NCI-H2196 treated with DMSO at 0.1 percent for 48 hours (cell line): ENCODE measurements around the gene TCF7L1.
A peak's percentile ranks its signal among the peaks of the same experiment; 100 is the strongest.

Source experiments
- DNase-seq: peaks from one replicate; lab custom pipeline; 2025; ENCODE audit not compliant: unreplicated experiment; lab: John Stamatoyannopoulos, UW

TCF7L1 gene

DNA sequence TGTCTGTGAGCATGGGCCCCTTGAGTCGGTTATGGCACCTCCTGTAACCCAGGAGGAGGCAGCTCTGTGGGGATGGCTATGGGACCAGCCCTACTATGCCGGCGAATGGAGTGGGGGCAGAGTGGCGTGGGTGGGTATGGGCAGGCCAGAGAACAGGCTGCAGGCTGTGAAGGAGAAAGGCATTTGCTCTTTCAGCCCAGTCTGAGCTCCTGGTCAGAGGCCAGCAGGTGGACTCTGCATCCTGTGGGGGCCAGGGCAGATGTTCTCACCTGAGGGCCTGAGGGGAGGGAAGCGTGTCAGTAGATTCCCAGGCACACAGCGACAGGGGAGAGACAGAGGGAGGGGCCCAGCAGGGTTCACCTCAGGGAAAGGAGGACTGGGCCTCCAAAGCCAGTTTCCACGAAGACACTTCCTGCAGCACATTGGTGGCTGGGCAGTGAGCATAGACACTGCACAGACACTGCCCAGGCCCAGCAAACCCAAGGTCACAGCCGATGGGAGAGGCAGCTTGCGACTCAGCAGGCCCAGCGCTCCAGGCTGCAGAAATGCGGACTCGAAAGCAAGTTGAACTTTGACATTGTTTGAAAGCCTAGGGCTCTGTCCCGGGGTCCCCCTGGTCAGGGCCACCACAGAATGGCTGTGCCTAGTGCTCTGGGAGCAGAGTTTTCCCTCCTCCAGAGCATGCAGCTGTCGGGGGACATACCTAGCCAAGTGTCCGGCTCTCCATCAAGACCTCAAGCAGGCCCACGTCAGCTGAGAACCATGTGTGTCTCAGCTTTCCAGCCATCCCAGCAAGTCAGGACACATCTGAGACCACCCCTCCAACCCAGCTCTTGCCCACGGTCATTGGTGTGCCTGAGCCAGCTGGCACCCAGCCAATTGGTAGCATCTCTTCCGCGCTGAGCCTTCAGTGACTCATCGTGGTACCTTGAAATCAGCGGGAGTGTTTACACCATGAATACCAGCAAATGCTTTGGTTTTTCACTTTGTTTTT is 140.8 kb downstream of the TCF7L1 start:
- no peak for DNase-seq

DNA sequence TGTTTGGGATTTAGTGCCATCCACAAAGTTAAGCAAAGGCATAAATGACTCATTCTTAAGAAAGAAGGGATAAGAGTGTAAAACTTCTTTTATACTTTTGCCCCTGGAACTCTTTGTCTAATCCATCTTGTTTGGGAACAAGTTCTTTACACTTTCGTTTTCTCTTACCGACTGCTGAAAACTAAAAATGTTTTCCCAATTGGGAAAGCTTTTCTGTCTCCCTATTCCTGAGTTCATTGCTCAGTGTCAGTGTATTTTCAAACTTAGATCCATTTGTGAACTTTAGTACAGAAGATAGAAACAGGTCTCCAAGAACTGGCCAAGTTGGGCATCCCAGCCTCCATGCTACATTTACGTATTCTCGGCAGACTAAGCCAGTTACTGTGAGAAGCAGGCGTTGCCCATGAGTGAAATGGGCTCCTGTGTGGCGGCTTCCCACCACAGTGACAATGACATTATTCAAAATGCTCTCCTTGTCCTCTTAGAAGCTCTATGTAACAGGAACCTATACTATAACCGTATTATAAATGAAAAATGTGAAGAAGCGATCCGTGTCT is 142.9 kb downstream of the TCF7L1 start:
- DNase-seq = no peak

DNA sequence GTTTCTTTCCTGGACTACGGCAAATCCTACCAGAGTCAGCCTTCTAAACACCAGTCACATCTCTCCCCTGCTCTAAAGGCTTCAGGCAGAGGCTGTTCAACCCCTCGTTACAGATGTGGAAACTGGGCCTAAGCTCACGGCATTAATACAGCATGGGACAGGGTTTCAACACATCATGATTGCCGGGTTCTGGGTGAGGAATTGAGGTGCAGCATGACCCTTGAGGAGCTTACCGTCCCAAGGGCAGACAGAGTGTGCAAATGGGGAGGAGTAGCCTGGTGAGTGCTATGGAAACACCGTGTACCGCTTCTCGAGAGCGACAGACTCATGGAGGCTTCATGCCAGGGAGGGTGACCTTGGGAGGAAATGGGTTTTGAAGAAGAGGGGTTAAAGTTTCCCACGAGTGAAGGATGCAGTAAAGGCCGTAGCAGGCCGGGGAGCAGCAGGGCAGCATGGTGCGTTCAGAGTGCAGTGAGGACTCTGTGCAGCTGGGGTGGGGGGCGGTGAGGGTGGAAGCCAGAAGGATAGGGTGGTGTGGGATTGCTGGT is 143.5 kb downstream of the TCF7L1 start:
- DNase-seq = no peak

DNA sequence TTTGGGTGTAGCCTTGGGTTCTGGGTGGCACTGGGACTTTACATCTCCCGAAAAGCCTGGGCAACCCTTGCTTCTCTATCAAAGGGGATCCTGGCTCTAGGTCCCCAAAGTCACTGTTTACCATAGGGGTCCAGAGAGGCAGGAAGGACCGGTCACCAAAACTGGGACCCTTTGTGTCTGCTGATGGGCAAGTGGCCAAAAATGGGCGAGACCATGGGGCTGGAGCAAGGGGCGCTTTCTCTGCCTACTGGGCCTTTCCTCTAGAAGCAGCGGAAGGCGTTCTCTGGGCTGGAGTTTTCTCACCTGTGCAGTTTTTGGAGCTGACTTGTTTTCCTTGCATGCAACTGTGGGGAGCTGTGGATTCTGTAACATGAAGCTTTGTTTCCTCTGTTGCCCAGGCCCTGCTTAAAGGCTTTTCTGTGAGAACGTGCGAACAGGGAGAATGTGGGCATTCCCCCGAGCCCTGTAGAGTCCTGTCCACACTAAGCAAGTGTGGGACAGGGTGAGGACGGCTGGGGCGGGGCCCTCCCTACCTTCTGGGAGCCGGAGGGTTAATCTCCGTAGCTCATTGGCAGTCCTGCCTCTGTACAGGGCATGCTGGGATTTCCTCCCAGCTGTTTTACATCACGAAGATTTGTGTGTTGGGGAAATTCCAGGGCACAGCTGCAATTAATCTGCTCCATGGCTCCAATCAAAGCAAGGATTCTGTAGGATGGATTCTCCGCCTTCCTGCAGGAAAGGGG is 144.4 kb downstream of the TCF7L1 start:
- DNase-seq = no peak

DNA sequence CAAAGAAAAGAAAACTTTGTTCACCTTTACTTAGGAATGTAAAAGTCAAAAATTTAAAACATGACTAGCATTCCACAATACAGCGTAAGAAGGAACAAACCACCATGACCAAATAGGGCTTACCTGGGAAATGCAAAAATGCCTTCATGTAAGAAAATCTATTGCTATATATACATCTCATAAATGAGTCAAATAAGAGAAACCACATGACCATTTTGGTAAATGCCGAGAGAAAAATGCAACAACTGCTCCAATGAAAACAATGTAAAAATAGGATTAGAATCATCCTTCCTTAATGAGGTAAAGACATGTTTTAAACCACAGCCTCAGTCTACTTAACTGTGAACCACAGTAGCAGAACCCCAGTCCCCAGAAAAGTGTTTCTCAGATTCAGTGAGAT is 145.2 kb downstream of the TCF7L1 start:
- no peak for DNase-seq

DNA sequence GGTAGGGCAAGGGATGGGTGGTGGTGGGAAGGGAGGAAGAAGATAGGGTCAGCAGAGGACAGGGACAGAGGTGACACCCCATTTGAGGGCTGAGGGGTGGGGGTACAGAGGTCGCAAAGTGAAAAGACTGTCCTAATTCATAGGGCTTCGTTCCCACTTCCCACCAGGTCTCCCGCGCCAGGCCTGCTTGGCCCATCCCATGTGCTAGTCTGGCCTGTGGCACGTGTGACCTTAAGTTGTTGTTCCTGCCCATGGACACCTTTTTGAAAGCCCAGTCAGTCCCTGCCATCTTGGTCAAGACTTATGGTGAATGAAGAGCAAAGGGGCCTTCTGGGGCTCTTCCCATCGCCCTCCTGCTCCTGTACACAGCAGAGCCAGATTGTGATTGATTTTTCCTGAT is 148.4 kb downstream of the TCF7L1 start:
- DNase-seq = no peak

DNA sequence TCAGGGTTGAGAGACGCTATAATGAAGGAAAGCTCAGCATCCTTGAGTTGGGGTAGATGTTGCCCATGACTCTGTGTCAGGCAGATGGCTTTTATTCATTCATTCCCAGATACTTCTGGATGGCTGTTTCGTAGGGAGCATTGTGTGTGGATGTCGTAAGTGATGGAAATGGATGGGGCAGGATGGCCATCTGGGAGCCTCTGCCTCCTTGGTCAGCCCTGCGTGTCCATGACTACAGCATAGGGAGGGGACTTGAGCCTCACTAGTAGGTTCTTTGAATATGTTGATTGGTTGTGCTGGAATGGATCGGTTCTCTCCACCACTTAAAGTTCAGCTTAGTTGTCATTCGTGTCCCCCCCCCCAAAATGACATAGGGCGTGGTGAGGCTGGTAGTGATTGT is 149.7 kb downstream of the TCF7L1 start:
- no peak for DNase-seq

DNA sequence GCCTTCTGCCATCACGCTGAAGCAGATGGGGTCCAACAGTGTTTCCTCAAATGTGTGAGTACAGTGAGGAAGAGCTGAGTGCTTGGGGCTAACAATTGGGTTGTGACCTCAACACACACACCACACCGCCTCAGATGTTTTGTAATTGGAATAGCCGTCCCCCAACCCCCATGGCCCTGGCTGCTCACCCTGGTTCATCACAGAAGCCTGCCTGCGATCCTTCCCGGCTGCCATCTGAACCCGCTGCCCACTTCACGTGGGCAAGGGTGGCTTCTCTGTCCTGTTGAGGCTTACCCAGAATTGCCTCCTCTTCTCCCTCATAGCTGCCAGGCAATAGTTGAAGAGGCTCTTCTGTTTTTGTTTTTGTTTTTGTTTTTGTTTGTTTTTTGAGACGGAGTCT is 150.4 kb downstream of the TCF7L1 start:
- no peak for DNase-seq

DNA sequence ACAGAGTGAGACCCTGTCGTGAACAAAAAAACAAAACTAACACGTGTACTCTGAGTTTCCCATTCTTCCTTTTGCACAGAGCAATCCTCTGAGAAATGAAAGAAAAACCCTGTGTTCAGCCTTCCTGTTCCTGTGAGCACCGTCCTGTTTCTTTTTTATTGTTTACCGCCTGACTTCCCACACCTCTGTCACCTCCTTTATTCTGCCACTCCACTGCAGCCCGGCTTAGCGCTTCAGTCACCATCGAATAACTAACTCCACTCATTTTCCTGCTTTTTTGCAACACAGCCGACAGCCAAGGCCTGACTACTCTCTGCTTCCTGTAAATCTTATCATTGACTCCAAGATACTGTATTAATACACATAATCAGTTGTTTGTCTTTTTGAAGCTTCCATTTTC is 153.7 kb downstream of the TCF7L1 start:
- DNase-seq = no peak

DNA sequence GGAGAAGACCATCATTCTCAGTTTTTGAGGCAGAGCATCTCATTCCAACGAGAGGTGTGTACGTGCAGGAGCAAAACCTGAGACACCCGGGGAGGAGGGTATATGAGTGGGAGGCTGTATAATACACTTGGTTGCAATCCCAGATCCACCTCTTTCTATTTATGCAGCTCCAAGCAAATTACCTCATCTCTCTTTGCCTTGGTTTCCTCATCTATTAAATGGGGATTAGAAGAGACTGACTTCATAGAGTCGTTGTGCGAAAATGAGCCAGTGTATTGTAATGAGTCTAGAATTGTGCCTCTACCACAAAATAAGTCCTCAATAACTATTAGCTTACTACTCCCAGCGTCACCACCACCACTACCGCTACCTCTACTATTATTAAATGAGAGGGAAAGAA is 154.5 kb downstream of the TCF7L1 start:
- no peak for DNase-seq

DNA sequence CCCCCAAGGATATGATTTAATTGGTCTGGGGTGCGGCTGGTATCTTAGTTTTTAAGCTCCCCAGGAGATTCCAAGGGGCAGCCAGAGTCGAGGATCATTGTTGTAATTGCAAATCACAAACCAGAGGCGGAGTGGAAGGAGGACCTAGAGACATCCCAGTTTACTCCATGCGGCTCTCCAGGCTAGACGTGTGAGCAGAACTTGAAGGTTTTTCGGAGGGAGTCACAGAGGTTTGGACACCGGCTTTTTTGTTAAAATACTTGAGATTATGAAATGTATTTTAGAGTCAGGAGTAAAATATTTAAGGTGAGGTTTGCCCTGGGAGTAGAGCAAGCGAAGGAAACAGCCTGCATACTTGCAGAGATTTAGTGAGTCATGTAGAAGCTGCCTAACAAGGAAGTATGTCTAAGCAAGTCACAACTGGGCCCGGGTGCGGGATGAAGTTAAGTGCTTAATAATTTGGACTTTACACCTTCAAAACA is 155.1 kb downstream of the TCF7L1 start:
- DNase-seq = no peak

DNA sequence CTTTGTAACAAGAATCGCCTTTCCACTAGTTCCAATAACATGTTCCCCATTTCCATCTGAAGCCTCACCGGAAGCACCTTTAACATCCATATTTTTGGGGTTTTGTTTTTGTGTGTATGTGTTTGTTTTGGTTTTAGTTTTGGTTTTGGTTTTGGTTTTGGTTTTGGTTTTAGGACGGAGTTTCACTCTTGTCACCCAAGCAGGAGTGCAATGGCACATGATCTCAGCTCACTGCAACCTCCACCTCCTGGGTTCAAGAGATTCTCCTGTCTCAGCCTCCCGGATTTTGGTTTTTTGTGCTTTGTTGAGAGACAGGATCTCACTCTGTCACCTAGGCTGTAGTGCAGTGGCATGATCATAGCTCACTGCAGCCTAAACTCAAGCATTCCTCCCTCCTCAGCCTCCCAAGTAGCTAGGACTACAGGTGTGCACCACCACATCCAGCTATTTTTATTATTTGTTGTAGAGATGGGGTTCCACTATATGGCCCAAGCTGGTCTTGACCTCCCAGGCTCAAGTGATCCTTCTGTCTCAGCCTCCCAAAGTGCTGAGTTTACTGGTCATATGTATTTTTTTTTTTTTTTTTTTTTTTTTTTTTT is 158.3 kb downstream of the TCF7L1 start:
- no peak for DNase-seq

DNA sequence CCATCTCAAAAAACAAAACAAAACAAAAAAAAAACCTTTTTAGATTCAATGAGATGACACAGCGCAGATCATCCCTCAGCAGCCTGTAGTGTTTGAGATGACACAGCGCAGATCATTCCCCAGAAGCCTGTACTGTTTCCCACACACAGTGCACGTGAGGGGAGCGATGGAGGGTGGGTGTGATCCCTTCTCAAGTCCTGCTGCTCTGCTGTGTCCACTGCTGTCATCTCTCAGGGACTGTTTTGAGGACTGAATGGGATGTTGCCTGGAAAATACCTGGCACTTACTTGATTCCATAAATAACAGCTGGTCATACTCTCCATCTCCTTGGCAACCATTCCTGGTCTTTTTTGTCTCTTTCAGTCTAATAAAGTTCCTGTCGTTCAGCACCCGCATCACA is 168.9 kb downstream of the TCF7L1 start:
- DNase-seq = no peak

DNA sequence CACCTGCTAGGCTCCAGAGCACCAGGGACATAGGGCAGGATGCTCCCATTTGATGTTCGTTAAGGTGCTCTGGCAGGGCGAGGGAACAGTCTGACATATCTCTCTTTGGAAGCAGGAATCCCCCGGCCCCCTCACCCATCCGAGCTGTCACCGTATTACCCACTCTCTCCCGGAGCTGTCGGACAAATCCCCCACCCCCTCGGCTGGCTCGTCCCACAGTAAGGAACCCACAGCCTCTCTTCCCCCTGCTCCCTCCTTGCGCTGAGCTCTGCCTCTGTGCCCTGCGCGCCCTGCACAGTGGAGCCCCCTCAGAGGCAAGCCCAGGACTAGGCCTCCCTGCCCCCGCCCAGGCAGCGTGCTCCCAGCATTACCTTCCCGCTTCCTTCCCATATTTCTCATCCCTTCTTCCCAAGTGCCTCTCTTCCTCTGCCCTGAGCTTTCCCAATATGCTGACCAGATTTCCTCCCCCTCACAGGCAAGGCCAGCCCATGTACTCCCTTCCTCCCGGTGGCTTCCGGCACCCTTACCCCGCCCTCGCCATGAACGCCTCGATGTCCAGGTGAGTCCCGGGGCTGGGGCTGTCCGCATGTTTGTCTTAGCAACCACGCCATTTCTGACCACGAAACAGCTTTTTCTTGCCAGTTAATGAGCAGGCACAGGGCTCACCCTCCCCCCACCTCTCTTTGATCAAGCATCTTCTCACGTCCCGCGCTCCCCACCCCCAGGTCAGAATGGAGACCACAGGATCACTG is 170.8 kb downstream of the TCF7L1 start:
- no peak for DNase-seq

DNA sequence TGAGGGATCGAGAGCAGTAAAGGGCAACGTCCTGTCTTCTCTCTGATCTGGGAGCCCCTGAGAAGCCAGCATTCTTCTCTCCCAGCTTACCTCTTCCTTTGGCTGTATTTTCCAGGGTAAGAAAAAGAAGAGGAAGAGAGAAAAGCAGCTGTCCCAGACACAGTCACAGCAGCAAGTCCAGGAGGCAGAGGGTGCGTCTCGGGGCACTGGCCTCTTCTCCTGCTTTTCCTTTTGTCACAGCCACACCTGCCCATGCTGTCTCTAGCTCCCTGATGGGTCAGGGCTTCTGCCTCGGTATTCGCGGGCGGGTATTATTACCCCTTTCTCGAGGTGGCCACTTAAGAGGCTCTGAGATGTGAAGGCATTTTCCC is 174.3 kb downstream of the TCF7L1 start:
- no peak for DNase-seq

DNA sequence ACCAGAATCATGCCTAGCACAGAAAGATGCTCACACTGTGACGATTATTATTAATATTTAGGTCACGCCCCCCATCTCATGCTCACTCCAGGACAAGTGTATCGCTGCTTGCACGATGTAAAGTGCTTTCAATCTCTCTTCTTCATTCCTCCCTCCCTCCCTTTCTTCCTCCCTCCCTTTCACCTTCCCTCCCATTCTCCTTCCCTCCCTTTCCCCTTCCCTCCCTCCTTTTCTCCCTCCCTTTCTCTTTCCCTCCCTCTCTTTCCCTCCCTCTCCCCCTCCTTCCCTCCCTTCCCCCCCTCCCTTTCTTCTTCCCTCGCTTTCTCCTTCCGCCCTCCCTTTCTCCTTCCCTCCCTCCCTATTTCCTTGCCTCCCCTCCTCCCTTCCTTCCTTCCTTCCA is 175.0 kb downstream of the TCF7L1 start:
- no peak for DNase-seq

DNA sequence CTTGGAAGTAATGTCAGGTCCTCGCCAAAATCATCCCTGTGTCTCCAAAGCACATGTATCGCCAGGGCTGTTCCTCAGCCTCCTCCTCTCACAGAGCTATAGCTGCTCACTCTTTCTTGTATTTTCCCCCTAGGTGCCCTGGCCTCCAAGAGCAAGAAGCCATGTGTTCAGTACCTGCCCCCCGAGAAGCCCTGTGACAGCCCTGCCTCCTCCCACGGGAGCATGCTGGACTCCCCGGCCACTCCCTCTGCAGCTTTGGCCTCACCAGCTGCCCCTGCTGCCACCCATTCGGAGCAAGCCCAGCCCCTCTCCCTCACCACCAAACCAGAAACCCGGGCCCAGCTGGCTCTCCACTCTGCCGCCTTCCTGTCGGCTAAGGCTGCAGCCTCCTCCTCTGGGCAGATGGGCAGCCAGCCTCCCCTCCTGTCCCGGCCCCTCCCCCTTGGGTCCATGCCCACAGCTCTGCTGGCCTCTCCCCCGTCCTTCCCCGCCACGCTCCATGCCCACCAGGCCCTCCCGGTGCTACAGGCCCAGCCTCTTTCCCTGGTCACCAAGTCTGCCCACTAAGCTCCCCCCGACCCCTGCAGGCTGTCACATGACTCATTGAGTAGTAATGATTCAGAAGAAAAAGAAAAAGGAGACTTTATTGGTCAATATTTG is 175.8 kb downstream of the TCF7L1 start:
- DNase-seq = peak; percentile 55

DNA sequence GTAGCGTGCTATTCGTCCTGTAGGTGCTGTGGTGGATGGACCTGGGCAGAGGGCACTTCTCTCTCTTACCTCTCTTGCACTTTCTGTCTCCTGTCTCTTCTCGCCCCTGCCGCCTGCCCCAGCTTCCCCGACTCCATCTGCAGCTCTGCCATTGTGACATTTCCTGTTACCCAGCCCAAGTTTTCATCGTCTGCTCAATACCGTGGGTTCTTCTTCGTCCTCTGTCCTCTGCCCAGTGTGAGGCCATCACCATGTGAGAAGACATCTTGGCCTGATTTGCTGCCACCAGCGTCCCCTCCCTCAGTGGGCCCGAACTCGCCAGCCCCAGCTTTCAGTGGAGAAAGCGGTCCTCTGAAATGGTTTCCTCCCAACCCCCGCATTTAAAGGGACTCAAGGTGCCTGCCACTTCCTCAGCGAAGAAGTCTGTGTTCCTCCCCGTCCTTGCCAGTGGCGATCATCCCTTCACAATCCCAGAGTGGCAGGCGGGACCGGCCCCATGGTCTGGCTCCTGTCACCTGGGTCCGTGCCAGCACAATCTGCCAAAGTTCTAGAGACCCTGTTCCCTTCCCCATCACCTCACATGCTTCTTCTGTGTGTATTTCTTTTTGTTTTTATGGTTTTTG is 176.6 kb downstream of the TCF7L1 start:
- DNase-seq = no peak

DNA sequence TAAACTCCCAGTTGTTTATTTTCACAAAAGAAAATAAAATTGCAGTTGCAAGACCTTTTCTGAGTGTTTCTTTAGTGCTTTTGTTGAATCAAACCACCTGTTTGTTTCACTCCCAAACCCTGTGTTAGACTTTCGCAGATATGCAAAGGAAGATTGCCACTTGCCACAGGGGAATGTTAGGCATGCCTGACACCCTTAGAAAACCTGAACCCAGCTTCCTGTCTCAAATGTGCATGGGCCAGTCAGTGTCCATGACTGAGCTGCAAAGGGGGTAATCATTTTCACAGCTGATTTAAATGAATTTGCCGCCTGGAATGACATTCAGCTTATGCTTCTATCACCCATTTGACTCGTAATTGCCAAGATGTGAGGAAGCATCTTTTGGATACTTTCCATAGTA is 177.1 kb downstream of the TCF7L1 start:
- DNase-seq = no peak
